MCF 10A (cell line): ENCODE data around the gene AGBL4. TPM values are rescaled to one million over a fixed set of nuclear protein-coding genes. Genes with fewer than 3 reads are reported as not detected.

ENCODE experiments used
- BruUV-seq: library from RNA; stranded (reverse); fragments of 400-500 nt; replicated peaks from 2 replicates; lab custom pipeline; 2021; lab: Mats Ljungman, UMichigan
- CTCF ChIA-PET: fragments of 300-600 bp; sonication (Branson Sonifier 250); formaldehyde crosslinking; extraction: SDS; loops from one replicate; lab custom pipeline; 2021; ENCODE audit warnings: antibody characterized with exemption, inconsistent platforms; lab: Yijun Ruan, JAX
- POLR2A ChIA-PET: fragments of 300-600, 350-650 bp; sonication (Branson Sonifier 250); formaldehyde crosslinking; extraction: SDS; loops from one replicate; lab custom pipeline; 2020; ENCODE audit warnings: antibody characterized with exemption, inconsistent platforms; lab: Yijun Ruan, JAX
- DNase-seq: peaks from one replicate; pipeline ENCODE4 v3.0.0-alpha.2; 2018; ENCODE audit not compliant: unreplicated experiment
- H3K27ac Mint-ChIP-seq: one replicate; pipeline ENCODE4 v1.8.0; 2022; ENCODE audit warnings: mild to moderate bottlenecking, low read depth, mixed read lengths; ENCODE audit not compliant: unreplicated experiment
- H3K27me3 Mint-ChIP-seq: one replicate; pipeline ENCODE4 v1.8.0; 2022; ENCODE audit warnings: mixed read lengths; ENCODE audit not compliant: insufficient read depth, unreplicated experiment
- H3K36me3 Mint-ChIP-seq: one replicate; pipeline ENCODE4 v1.8.0; 2022; ENCODE audit warnings: mild to moderate bottlenecking, moderate library complexity, mixed read lengths; ENCODE audit not compliant: insufficient read depth, unreplicated experiment
- H3K4me1 Mint-ChIP-seq: one replicate; pipeline ENCODE4 v1.8.0; 2022; ENCODE audit warnings: mixed read lengths; ENCODE audit not compliant: insufficient read depth, unreplicated experiment
- H3K4me3 Mint-ChIP-seq: one replicate; pipeline ENCODE4 v1.8.0; 2022; ENCODE audit warnings: mild to moderate bottlenecking, moderate library complexity, mixed read lengths; ENCODE audit not compliant: unreplicated experiment
- H3K9me3 Mint-ChIP-seq: one replicate; pipeline ENCODE4 v1.8.0; 2022; ENCODE audit warnings: mixed read lengths; ENCODE audit not compliant: unreplicated experiment
- CTCF ChIP-seq: fragments of 200-600 bp; IDR thresholded peaks from one replicate; pipeline ENCODE4 v1.8.0; 2022; ENCODE audit warnings: antibody characterized with exemption, mild to moderate bottlenecking; ENCODE audit not compliant: unreplicated experiment
- intact Hi-C: fragments of 100-400 bp; cut with micrococcal nuclease; formaldehyde crosslinking; loops from 2 replicates; pipeline ENCODE4 v1.14.1; 2022
- total RNA-seq: library from RNA; stranded (reverse); gene quantifications from 2 replicates; pipeline ENCODE4 v1.2.3, GENCODE V29; 2022

The AGBL4 gene
- total RNA-seq, 1 experiment from 2014 or later, result not detected

GRCh38 chr1:49556676-49557234 is 467.0 kb downstream of the AGBL4 start:
- ChIA-PET POLR2A (no interaction called here), CTCF (no interaction called here)
- BruUV-seq, result no TSS peak
- no peak overlapping the region for H3K27ac Mint-ChIP-seq
- H3K27me3 Mint-ChIP-seq, result no peaks in the 10 kb centered on the region
- H3K4me1 Mint-ChIP-seq, result no peaks in the 10 kb centered on the region
- TF ChIP-seq CTCF, result no peak
- DNase-seq, result no peak
- no peak overlapping the region for H3K4me3 Mint-ChIP-seq
- no peaks in the 10 kb centered on the region for H3K9me3 Mint-ChIP-seq
- H3K36me3 Mint-ChIP-seq, result no peaks in the 10 kb centered on the region
- intact Hi-C loops, result no loop called here

- BruUV-seq, result no TSS peak
Observed at GRCh38 chr1:49552101-49552500, 471.7 kb downstream of the AGBL4 start.

GRCh38 chr1:49544615-49545014 is 479.1 kb downstream of the AGBL4 start:
- CTCF ChIA-PET, result no interaction called here
- no TSS peak for BruUV-seq
- no peaks in the 10 kb centered on the region for H3K27me3 Mint-ChIP-seq
- H3K9me3 Mint-ChIP-seq, result peaks cover 8% of the 10 kb centered on the region
- H3K4me1 Mint-ChIP-seq, result no peaks in the 10 kb centered on the region
- no peak for DNase-seq
- no peaks in the 10 kb centered on the region for H3K36me3 Mint-ChIP-seq
- POLR2A ChIA-PET, result no interaction called here
- no peak overlapping the region for H3K4me3 Mint-ChIP-seq
- no peak for TF ChIP-seq CTCF
- intact Hi-C loops, result no loop called here
- H3K27ac Mint-ChIP-seq, result no peak overlapping the region

More at GRCh38 chr1:49552101-49552500, 471.7 kb downstream of the AGBL4 start:
- Mint-ChIP-seq H3K4me3 (no peak overlapping the region), H3K4me1 (no peaks in the 10 kb centered on the region), H3K27ac (no peak overlapping the region), H3K27me3 (no peaks in the 10 kb centered on the region), H3K36me3 (no peaks in the 10 kb centered on the region), H3K9me3 (peaks cover 8% of the 10 kb centered on the region)
- no peak for TF ChIP-seq CTCF
- DNase-seq, result no peak
- ChIA-PET POLR2A (no interaction called here), CTCF (interaction anchor here (0.5 to 0.6 kb wide), 2 partner anchors 408 to 457 kb away, joined by 3 read pairs; no protein-coding TSS in a partner anchor)
- intact Hi-C loops, result no loop called here

- H3K36me3 Mint-ChIP-seq, result no peaks in the 10 kb centered on the region
- H3K9me3 Mint-ChIP-seq, result no peaks in the 10 kb centered on the region
- H3K4me1 Mint-ChIP-seq, result no peaks in the 10 kb centered on the region
- BruUV-seq, result no TSS peak
- intact Hi-C loops, result no loop called here
- CTCF ChIA-PET, result no interaction called here
- no peak for DNase-seq
- no peak for TF ChIP-seq CTCF
- H3K4me3 Mint-ChIP-seq, result no peak overlapping the region
- H3K27ac Mint-ChIP-seq, result no peak overlapping the region
- POLR2A ChIA-PET, result no interaction called here
- H3K27me3 Mint-ChIP-seq, result no peaks in the 10 kb centered on the region
Observed at GRCh38 chr1:49541096-49541752, 482.5 kb downstream of the AGBL4 start.
